HG03442 (cell line): ENCODE data around the gene DYSF.

Experiments
- ATAC-seq: cut with Tn5 transposase; IDR thresholded peaks from one replicate; pipeline ENCODE4 v1.9.1; 2021; ENCODE audit warnings: mild to moderate bottlenecking, moderate library complexity; ENCODE audit not compliant: unreplicated experiment

The DYSF gene

GRCh38 chr2:71700041-71700657 lies 246.8 kb downstream of the DYSF start:
- no peak for ATAC-seq

- no peak for ATAC-seq
Measured at GRCh38 chr2:71700658-71701397, 247.5 kb downstream of the DYSF start.

DNA sequence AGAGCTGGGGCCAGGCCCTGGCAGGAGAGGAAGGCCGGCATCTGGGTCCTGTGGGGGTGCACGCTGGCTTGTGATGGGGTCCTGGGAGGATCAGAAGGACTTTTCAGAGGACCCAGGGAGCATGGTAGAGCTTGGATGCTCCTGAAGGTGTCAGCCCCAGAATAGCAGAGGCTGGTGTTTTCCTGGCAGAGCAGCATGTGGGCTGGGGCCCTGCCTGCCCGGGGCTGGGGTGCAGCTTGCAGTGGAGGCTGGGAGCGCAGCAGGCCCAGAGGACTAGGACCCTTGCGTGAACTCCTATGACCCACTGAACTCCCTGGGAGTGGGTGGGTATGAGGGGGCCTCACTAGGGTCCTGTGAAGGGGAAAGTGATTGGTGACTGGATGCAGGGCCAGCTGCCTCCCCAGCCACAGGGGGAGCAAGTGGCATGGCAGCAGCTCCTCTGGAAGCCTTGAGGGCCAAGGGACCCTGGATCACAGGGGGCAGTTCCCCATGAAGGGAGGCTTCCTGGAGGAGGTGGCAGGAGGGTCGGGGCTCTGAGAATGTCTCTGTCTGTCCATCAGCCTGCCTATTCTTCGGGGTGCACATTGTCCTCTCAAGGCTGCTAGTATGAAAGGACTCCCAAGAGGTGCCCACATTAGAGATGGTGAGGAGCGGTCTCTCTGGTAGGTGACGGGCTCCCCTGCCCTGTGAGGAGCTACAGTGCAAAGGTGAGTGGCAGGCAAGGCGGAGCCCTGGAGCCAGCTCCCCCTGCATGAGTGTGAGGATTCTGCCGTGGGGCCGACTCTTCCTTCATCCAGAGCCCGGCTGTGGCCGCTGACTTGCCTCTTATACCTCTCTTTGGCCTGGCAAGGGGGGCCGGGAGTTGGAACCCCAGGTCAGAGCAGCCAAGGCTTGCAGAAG lies 249.0 kb downstream of the DYSF start:
- ATAC-seq = no peak

DNA sequence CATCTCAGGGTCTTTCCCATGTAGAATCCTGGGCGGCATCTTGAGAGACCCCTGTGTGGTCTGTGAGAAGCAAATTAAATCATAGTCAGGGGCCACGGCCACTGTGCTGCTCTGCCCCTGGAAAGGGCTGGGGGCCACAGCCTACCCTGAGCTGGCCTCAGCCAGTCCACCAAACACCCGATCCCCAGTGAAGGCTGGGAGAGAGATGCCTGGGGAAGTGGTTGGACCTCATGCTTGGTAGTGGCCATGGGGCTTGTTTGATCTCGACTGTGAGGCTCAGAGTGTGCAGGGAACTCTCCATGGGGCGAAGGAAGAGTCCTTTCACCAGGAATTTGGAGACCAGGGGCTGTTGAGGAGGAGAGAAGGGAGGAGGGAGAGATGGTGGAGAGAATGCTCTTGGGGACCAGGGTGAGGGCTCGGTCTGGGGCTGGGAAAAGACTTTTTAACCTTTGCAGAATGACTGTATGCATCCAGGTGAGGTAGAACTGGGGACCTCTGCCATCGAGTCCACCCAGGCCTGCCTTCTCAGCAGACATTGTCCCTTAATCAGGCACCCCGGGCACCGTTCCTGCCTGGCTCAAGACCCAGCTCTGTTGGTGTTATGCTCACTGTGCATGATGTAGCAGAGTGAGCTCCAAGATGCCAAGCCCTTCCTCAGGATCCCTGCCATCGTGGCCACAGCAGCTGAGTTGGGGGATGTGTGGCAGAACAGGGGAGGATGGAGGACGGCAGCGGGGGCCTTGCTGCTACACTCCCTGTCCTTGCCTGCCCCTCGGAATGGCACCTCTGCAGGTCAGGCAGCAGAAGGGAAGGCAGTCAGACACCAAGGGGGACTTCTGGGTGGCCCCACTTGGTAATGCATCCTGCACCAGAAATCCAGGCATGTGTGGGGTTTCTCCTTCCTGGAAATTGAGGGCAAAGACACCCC lies 249.9 kb downstream of the DYSF start:
- no peak for ATAC-seq

DNA sequence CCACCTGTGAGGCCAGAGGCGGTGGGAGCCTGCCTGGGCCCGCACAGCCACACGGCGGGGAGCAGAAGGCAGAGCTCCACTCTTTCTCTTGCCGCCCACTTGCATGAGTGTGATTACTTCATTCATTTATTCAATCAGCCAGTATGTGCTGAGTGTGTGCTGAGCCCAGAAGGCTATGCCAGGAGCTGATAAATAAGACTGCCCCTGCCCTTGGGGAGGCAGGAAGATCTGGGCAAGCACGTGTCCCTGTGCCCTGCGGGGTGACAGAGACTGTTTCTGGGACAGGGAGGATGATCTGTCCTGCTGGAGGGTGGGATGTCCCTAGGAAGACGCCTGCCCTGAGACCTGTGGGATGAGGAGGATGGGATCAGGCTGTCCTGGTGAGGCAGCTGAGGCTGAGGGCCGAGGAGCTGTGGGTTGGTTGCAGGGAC lies 250.8 kb downstream of the DYSF start:
- ATAC-seq = no peak

DNA sequence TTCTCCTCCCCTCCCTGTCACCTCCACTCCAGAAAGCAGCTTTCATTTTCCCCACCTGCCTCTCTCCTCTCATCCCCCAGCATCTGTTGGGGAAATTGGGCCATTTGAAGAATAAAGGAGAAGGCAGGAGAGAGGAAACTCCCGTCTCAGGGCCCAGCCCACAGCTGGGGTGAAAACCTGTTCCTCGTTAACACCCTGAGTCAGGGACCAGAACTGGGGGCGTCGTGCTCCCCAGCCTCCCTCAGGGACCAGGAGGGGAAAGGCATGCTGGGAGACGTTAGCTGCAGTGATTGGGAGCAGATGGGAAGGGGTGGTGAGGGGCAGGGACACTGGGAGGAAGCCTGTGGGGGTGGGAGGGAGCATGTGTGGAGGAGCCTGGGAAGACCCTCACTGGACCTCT lies 251.3 kb downstream of the DYSF start:
- ATAC-seq = no peak

DNA sequence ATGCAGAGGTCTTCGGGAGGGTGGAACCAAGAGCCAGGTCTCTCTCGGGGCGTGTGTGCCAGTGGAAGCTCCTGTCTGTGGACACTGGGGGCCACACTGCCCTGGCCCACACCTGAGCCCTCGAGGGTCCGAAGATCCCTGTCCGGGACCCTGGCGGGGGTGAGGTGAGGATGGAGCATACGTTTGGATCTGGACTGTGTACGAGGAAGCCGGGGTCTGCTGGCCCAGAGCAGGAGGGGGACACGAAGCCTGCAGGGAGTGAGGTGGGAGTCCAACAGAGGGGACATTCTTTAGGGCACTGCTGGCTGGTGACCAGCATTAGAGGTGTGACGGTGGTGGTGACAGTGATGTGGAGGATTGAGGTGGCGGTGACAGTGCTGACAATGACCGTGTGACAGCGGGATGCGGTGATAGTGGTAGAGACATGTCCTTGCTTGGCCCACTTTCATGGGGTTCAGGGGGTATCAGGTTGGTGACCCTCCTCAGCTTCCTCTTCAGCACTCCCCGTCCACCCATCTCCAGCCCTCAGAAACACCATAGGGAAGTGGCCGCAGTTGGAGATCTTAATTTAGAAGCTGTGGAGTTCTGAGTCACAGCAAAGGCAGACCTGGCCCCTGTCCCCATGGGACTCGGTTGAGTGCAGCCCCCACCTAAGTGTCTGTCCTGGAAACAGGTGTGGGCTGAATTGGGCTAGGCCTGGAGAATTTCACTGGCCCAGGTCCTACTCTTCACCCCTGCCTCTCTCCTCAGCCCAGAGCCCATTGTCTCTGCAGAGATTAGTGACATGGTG lies 252.0 kb downstream of the DYSF start:
- ATAC-seq = no peak

DNA sequence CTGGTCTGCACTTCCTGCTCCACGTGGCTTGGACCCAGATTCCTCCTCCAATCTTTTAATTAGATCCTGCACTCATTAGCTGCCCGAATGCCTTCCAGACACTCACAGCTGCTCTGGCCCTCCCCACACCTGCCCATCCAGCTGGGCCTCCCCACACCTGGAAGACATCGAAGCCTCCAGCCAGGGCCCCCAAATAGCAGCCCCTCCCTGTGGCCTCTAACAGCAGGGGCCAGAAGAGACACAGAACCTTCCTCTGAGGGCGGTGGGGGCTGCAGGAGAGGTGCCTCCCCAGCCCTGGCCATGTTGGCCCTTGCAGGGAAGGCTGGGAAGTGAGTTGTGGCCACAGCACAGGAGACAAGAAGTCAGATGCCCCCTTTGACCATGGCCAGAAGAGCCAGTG lies 252.8 kb downstream of the DYSF start:
- ATAC-seq = no peak

- ATAC-seq = no peak
Measured at GRCh38 chr2:71706836-71707235, 253.5 kb downstream of the DYSF start.

DNA sequence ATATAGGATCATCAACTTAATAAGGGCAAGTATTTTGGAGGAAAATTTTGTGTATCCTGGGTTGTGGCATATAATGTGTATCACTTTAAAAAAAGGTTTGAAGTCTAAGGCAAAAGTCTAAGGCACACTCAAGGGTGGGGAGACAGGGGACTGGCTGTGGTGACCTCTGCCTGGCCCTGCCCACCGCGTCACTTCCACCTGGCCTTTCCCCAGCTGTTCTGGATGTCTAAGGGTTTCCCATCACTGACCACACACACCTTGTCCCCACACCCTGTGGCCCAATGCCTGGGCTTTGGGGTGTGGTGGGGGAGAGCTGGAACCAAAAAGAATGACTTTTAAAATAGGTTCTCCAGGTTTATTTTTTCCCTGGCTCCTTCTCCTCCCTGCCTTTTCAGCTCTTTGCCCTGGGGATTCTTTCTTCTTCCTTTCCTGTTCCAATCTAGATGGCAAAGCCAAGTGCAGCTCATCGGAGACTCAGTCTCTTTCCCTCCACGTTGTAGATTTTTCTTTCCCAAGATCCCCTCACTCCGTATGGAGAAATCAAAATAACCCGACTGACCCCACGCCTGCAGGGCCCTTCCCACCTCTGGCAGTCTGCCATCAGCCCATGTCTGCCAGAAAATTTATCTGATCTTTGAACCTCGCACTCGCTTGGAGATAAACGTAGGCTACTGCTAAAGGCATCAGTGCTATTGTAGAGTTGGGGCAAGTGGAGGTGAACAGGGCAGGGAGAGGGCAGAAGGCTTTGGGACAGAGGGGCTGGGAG lies 257.2 kb downstream of the DYSF start:
- ATAC-seq = no peak

GRCh38 chr2:71711133-71711855 lies 257.9 kb downstream of the DYSF start:
- ATAC-seq = no peak

- ATAC-seq = no peak
Measured at GRCh38 chr2:71712158-71712818, 258.9 kb downstream of the DYSF start.

DNA sequence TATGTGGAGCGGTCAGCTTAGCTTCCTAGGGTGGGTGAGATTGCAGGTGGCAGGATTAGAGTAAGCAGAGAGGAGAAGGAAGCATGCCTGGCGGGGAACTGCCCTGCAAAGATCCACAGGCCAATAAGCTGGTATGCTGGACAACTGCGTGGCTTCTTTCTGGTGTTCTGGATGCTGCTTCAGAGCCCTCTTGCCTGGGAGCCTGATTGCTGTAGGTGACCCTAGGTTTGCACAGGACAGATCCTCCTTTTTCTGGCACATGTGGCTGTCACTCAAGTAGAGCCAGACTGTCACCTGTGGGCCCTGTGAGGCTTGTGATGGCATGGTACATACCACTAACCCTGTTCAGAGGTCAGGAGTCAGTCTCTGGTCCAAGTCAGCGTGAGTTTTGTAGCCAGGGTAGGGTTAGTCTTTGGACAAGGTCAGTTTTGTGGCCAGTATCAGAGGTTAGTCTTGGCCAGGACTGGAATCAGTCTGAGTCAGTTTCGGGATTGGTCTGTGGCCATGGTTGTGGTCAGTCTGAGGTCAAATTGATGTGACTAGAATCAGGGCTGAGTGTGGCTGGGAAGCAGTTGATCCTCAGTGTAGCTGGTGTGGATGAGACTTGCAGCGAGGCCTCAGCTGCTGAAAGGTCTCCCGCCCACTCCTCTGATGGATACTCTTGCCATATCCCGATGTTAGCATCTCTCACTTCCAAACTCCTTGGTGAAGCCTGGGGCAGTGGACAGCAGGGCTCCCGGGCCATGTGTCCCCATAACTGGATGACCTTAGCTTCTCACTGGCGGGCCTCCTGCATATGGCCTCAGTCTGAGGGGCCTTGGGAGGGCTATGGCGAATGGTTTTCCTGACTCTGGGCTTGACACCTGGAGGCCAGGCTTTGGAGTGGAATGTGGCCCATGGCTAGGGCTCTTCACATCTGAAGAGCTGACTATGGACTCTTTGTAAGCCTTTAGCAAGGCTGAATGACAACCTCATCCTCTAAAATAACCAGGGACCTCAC lies 260.5 kb downstream of the DYSF start:
- ATAC-seq = no peak

GRCh38 chr2:71714601-71715240 lies 261.4 kb downstream of the DYSF start:
- ATAC-seq = no peak

DNA sequence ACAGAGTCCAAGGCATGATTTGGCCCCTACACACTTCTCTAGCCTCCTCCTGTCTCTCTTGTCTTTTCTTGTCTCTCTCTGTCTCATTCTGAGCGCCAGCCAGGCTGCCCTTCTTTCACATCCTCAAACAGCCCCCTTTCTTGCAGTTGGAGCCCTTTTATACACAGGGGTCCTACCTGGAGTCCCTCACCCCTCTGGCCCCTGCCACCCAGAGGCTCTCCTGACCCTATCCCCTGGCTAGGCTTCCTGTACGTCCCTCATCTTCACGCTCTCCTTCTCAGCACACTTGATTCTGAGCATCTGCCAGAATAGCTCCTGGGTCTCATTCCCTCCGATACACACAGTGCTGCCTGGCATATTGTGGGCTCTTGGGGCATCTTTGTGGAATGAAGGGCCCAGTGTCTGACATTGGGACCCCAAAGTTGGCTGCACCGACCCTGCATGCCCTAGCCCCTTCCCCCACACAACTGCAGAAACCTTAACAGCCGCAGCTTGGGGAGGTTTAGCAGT lies 261.9 kb downstream of the DYSF start:
- no peak for ATAC-seq
